ENCODE data around the gene TTC38.

Gene TTC38

GRCh38 chr22:46329616-46330015 lies 61.8 kb downstream of the TTC38 start:
- DNase-seq (ENCODE audit: low read depth), result no peak

GRCh38 chr22:46330426-46330825 lies 62.6 kb downstream of the TTC38 start:
- no peak for DNase-seq (ENCODE audit: low read depth)

GRCh38 chr22:46331496-46331895 lies 63.7 kb downstream of the TTC38 start:
- no peak for DNase-seq (ENCODE audit: low read depth)

- peak; percentile 44 for DNase-seq (ENCODE audit: low read depth)
Observed at GRCh38 chr22:46335201-46336118, 67.7 kb downstream of the TTC38 start, which contains the start of gene TRMU. Gene TRMU (plus strand): TSS chr22:46335714. CDS start chr22:46335765, 51 bp downstream.

GRCh38 chr22:46336119-46337078 lies 68.6 kb downstream of the TTC38 start:
- no peak for DNase-seq (ENCODE audit: low read depth)

GRCh38 chr22:46337870-46338269 lies 70.1 kb downstream of the TTC38 start:
- no peak for DNase-seq (ENCODE audit: low read depth)

- no peak for DNase-seq (ENCODE audit: low read depth)
Observed at GRCh38 chr22:46338636-46339035, 70.8 kb downstream of the TTC38 start.

- DNase-seq (ENCODE audit: low read depth), result no peak
Observed at GRCh38 chr22:46339956-46340355, 72.1 kb downstream of the TTC38 start.

- no peak for DNase-seq (ENCODE audit: low read depth)
Observed at GRCh38 chr22:46340676-46341075, 72.9 kb downstream of the TTC38 start.
